Osteocyte (in vitro differentiated cells): ENCODE data around the gene HAUS5. TPM values are rescaled to one million over a fixed set of nuclear protein-coding genes. Genes with fewer than 3 reads are reported as not detected.

ENCODE experiments used
- DNase-seq: peaks from one replicate; pipeline ENCODE4 v3.0.0; 2021; ENCODE audit warnings: mixed read lengths; ENCODE audit not compliant: unreplicated experiment; ENCODE audit errors: extremely low spot score
- H3K27ac Mint-ChIP-seq: one replicate; pipeline ENCODE4 v1.8.0; 2021; ENCODE audit warnings: mild to moderate bottlenecking, mixed read lengths; ENCODE audit not compliant: unreplicated experiment
- H3K27me3 Mint-ChIP-seq: one replicate; pipeline ENCODE4 v1.8.0; 2021; ENCODE audit warnings: mixed read lengths; ENCODE audit not compliant: unreplicated experiment
- H3K36me3 Mint-ChIP-seq: one replicate; pipeline ENCODE4 v1.8.0; 2021; ENCODE audit warnings: mixed read lengths; ENCODE audit not compliant: unreplicated experiment
- H3K4me1 Mint-ChIP-seq: one replicate; pipeline ENCODE4 v1.8.0; 2021; ENCODE audit warnings: mixed read lengths; ENCODE audit not compliant: unreplicated experiment
- H3K4me3 Mint-ChIP-seq: one replicate; pipeline ENCODE4 v1.8.0; 2021; ENCODE audit warnings: mild to moderate bottlenecking, moderate library complexity, mixed read lengths; ENCODE audit not compliant: unreplicated experiment
- H3K9me3 Mint-ChIP-seq: one replicate; pipeline ENCODE4 v1.8.0; 2021; ENCODE audit warnings: mixed read lengths; ENCODE audit not compliant: unreplicated experiment
- CTCF ChIP-seq: fragments of 200-600 bp; sonication (generic); IDR thresholded peaks from 2 replicates; pipeline ENCODE4 v1.5.0; 2021; ENCODE audit warnings: antibody characterized with exemption, mild to moderate bottlenecking, moderate library complexity
- total RNA-seq: library from RNA; stranded (reverse); gene quantifications from 2 replicates; pipeline ENCODE4 v1.2.1, GENCODE V29; 2021

HAUS5 gene
- total RNA-seq, 1 donor from 2014 or later: 15.0 TPM

GRCh38 chr19:35670686-35671085 lies 58.2 kb downstream of the HAUS5 start:
- Mint-ChIP-seq H3K4me1 (peaks cover 8% of the 10 kb centered on the region), H3K36me3 (no peaks in the 10 kb centered on the region), H3K27me3 (peaks cover 16% of the 10 kb centered on the region), H3K27ac (no peak overlapping the region), H3K4me3 (no peak overlapping the region), H3K9me3 (no peaks in the 10 kb centered on the region)
- DNase-seq: no peak
- TF ChIP-seq CTCF: no peak

DNA sequence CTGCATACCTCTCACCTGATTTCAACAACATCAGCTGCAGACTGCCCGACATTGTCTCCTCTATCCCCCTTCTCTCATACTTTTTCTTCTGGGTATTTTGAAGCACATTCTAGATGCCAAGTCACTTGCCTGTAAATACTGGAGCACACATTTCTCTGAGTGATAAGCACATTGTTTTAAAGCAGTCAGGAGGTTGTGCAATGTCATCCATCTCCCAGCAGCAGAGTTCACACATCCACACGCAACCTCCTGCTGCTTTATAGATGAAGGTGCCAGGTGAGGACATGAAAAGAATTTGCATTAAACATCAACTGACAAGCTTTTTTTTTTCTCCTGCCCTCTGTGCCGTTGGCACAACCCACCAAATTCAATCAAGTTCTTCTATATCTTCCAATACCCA lies 59.3 kb downstream of the HAUS5 start:
- no peak for DNase-seq
- H3K36me3 Mint-ChIP-seq: no peaks in the 10 kb centered on the region

DNA sequence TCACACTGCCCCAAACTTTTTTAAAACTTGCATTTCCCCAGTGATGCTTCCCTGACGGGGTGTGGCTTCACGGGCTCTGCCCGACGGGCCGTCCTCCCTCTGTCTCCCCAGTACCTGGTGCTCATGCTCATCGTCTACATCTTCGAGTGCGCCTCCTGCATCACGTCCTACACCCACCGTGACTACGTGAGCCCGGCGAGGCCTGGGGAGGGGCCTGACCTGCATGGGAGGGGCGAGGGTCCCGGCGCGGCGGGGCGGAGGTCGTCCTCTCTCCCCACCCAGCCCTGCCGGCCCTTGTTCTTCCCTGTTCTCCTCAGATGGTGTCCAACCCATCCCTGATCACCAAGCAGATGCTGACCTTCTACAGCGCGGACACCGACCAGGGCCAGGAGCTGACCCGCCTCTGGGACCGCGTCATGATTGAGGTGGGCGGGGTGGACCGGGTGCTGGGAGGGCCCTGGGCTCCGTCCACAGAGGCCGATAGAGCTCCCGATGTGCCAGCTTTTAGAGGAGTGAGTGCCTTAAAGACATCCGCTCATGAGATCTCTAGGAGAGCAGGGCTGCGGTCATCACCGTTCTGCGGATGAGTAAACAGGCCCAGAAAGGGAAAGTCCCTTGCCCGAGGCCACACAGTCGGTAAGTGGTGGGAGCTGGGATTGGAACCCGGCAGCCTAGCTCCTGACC lies 60.7 kb downstream of the HAUS5 start:
- H3K36me3 Mint-ChIP-seq: no peaks in the 10 kb centered on the region
- H3K4me3 Mint-ChIP-seq: peak overlapping the region; percentile 73
- DNase-seq: no peak
- H3K9me3 Mint-ChIP-seq: no peaks in the 10 kb centered on the region
- no peak for TF ChIP-seq CTCF
- H3K4me1 Mint-ChIP-seq: peaks cover 8% of the 10 kb centered on the region
- peak overlapping the region; percentile 39 for H3K27ac Mint-ChIP-seq
- H3K27me3 Mint-ChIP-seq: peaks cover 18% of the 10 kb centered on the region

More for the DNA sequence above, 59.3 kb downstream of the HAUS5 start:
- Mint-ChIP-seq H3K4me3 (no peak overlapping the region), H3K9me3 (no peaks in the 10 kb centered on the region), H3K4me1 (peaks cover 8% of the 10 kb centered on the region), H3K27ac (no peak overlapping the region), H3K27me3 (peaks cover 18% of the 10 kb centered on the region)
- TF ChIP-seq CTCF: no peak

Other genes with a start within 250 kb of the HAUS5 start
- gene GPR42, start 241.7 kb upstream of the HAUS5 start, total RNA-seq: not detected in 2 replicates
- gene FFAR2, start 164.5 kb upstream of the HAUS5 start, total RNA-seq: not detected in 2 replicates
- not detected in 2 replicates for gene KRTDAP, start 122.3 kb upstream of the HAUS5 start, total RNA-seq
- not detected in 2 replicates for gene DMKN, start 99.1 kb upstream of the HAUS5 start, total RNA-seq
- gene SBSN, start 84.4 kb upstream of the HAUS5 start, total RNA-seq: not detected in 2 replicates
- not detected in 2 replicates for gene GAPDHS, start 79.3 kb upstream of the HAUS5 start, total RNA-seq
- 110 and 111 TPM in 2 replicates for gene TMEM147, start 67.1 kb upstream of the HAUS5 start, total RNA-seq
- not detected in 2 replicates for gene ATP4A, start 49.1 kb upstream of the HAUS5 start, total RNA-seq
- gene PMIS2, start 26.6 kb upstream of the HAUS5 start, total RNA-seq: not detected in 2 replicates
- 88.9 and 95.3 TPM in 2 replicates for gene RBM42, start 16.3 kb downstream of the HAUS5 start, total RNA-seq
- 1.2 and 1.3 TPM in 2 replicates for gene ETV2, start 29.0 kb downstream of the HAUS5 start, total RNA-seq
- 317 and 370 TPM in 2 replicates for gene COX6B1, start 35.6 kb downstream of the HAUS5 start, total RNA-seq
- gene UPK1A, start 53.8 kb downstream of the HAUS5 start, total RNA-seq: not detected in 2 replicates
- not detected in 2 replicates for gene ZBTB32, start 91.8 kb downstream of the HAUS5 start, total RNA-seq
- gene KMT2B, start 105.3 kb downstream of the HAUS5 start, total RNA-seq: 45.1 and 45.3 TPM in 2 replicates
- 2.3 and 3.1 TPM in 2 replicates for gene IGFLR1, start 129.7 kb downstream of the HAUS5 start, total RNA-seq
- 35.9 and 44.9 TPM in 2 replicates for gene U2AF1L4, start 132.7 kb downstream of the HAUS5 start, total RNA-seq
- gene PSENEN, start 132.9 kb downstream of the HAUS5 start, total RNA-seq: 71.4 and 72.6 TPM in 2 replicates
- gene LIN37, start 135.8 kb downstream of the HAUS5 start, total RNA-seq: 14.1 and 15.7 TPM in 2 replicates
- 0.37 and 0.64 TPM in 2 replicates for gene HSPB6, start 144.3 kb downstream of the HAUS5 start, total RNA-seq
- gene PROSER3, start 145.4 kb downstream of the HAUS5 start, total RNA-seq: 19.8 and 20.9 TPM in 2 replicates
- gene ARHGAP33, start 162.8 kb downstream of the HAUS5 start, total RNA-seq: 10.1 and 15.2 TPM in 2 replicates
- gene PRODH2, start 200.1 kb downstream of the HAUS5 start, total RNA-seq: not detected in 2 replicates
- not detected in 2 replicates for gene NPHS1, start 239.8 kb downstream of the HAUS5 start, total RNA-seq
- not detected in 2 replicates for gene KIRREL2, start 244.2 kb downstream of the HAUS5 start, total RNA-seq